ENCODE results near the gene EFNB2.
A peak's percentile ranks its signal among the peaks of the same experiment; 100 is the strongest.

EFNB2 gene

DNA sequence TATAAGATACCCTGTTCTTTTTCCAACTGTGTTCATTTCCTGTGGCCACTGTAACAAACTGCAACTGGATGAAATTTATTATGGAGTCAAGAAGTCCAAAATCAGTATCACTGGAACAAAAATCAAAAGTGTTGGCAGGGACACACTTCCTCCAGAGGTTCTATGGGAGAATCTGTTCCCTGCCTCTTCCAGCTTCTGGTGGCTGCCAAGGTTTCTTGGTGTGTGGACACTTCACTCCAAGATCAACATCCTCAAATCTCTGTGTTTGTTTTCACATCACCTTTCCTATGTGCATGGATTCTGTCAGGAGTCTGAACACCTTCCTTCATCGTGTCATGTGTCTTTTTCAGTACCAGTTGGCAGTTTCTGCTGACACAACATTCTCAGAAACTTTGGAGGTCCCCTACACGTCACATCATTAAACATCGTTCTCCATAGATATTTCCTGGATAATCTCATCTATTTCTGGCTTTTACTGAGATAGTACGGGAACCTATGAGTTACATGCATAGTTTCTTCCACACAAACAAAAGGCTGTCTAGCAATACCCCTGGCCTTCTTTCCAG, 15.2 kb upstream of the EFNB2 start:
- DNase-seq: no peak

DNA sequence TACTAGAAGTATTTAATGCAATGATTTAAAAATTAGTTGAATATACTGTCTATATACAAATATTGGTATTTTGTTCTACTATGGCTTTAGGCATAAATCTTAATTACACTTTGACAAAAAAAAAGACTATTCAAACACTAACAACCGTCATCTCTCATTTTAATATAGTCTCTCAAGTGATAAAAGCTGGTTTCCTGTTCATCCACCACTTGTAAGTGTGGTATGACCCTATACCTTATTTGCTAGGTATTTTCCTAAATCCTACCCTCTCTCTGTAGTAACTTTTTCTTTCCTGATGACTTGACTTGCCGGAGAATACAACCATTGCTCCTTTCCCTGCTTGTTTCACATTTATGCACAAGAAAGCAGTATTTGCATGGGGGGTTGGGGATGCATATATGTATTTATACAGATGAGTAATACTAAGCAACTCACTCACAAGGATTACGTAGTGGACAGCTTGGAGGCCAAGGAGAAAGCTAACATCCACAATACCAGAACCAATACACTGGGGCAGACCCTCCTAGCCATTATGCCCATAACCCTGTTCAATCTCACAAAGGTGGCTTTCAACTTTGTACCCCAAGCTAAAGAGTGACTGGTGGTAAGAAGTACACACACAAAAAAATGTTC, 12.7 kb upstream of the EFNB2 start:
- no peak for DNase-seq

DNA sequence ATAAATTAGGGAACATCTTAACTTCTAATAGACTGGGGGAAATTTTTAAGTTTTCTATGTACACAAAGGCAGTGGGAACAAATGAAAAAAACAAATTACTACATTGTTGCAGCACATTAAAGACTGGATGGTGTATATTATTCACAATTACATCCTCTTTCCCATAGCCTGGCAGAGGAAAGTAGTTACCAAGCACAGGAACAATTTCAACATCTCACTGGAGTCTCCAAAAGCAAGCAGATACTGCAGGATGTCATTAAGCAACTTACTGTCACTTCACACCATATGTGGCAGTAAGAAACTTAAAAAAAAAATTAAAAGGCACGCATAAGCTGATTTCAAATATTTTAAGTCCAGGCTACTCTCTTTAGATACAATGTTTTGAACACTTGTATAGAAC, 6.4 kb upstream of the EFNB2 start:
- peak in 3 of 4 experiments; percentile 25 to 53 (median 51) for DNase-seq

- no peak for DNase-seq
Measured at GRCh38 chr13:106540613-106541012, 5.2 kb upstream of the EFNB2 start.

DNA sequence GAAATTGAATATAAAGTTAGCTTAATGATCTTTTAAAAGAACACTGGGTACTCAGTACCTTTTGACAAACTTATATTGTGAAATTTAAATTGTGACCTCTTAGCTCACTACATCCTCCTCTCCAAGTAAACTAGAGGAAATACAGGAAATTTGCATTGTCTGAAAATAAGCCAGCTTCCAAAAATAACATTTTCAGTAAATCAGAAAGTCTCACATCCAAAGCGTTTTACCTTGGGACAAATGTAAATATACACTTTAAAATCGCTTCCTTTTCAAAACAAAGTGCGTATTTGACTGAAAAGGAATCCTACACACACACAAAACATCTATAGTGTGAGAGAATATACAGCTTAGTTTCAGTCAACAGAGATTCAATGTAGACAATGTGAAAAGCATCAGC, 2.1 kb upstream of the EFNB2 start:
- no peak for DNase-seq

DNA sequence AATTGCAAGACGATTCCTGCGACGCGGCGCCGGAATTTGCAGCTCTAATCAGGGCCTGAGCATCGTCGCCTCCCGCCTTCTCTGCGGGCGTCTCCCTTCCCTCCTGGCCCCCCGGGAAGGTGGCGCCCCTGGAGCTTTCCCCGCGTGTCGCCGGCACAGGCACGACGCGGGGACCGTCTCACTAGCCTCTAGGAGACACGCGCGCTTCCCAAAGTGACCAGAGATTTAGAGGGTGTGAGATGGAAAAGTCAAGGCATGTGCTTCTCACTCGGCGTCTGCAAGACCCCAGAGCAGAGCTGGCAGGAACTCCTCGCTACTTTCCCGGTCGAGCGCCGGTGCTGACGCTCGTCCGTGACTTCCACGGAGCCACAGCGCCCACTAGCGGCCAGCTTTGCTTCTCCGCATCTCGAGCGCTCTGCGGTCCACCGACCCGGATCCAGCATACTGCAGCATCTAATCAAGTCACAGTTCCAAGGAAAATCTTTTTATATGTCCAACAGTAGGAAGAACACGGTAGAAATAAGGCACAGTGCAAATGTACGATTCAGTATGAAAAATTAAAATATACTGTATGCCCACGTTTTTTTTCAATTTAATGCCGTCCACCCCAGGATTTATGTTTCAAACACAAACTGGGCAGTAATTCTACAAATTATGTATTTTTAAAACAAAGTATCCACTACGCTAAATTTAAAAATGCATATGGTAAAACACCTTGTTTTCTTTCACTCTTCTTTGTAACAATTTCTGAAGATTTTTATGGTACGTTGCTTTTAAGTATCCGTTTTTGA, 977 bp upstream of the EFNB2 start:
- DNase-seq: peak; percentile 88 to 97 (median 94)

DNA sequence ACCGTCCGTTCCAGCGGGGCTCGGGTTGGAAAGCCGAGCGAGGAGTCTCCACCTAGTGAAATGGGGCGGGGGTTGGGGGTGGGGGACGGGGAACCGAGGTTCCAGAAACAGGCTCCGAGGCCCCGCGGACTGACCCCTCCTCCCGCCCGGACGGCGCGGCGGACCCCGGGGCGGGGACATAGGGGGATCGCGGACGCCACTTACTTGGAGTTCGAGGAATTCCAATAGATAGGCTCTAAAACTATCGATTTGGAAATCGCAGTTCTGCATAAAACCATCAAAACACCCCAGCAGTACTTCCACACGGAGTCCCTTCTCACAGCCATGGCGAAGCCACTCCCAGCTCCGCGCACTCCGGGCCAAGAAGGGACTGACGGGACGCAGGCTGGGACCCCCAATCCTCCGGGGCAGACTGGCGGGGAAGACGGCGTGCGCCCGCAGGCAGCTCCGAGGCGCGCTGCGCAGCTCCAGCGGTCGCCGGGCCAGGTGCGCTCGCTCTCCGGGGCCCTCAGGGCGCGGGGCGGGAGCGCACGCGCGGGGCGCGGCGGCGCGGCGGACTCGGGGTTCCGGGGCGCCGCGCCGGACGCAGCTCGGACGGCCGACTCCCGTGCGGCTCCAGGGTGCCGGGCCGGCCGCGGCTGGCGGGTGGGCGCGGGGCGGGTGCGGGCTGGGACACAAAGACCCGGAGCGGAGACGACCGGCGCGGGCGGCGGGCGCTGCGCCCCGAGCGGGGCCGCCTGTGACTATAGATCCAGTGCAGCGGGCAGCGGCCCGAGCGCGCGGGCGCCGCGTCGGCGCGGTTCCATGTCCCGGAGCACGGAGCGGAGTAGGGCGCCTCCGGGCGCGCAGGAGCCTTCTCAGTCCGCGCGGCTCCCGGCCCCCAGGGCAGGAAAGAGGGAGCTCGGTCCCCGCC, 567 bp downstream of the EFNB2 start:
- DNase-seq: peak in 3 of 4 experiments; percentile 7 to 27 (median 23)

GRCh38 chr13:106533943-106534638, 1.4 kb downstream of the EFNB2 start:
- DNase-seq: peak in 2 of 4 experiments; percentile 17 to 23

DNA sequence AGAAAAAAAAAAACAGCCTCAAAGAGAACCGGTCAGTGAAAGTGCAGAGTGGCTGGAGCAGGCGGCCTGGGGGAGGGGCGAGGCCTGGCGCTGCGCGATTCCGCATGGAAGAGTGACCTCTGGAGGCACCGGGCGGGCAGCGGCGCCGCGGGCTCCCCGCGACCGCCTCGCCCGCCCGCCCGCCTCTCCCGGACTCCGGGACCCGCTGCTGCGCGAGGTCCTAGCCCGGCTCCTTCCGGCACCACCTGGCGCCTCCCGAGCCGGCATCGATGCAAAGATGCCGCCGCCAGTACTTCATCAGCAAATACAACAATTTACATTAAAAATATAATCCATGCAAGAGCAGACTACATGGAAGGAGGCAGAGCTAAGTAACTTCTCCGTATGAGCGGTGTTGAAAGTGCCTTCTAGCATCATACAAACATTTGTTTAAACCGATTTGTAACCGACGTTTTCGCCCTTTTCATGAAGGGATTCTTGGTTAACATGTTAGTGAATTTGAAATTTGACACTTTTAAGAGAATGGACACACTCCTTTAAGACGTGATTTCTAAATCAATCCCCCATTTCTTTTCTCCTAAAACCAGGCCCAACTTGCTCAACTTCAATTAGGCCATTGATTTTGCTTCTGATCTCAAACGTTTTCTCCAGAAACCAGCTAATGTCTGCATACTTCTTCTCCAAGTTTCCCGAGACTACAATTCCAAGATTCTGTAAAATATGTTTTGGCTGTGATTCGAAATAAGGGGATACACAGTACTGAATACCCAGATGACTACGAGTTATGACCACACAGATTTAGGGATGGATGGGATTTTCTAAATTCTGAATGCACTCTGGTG, 2.1 kb downstream of the EFNB2 start:
- DNase-seq: peak; percentile 65 to 89 (median 76)

- no peak for DNase-seq
Measured at GRCh38 chr13:106532111-106532929, 3.1 kb downstream of the EFNB2 start.

DNA sequence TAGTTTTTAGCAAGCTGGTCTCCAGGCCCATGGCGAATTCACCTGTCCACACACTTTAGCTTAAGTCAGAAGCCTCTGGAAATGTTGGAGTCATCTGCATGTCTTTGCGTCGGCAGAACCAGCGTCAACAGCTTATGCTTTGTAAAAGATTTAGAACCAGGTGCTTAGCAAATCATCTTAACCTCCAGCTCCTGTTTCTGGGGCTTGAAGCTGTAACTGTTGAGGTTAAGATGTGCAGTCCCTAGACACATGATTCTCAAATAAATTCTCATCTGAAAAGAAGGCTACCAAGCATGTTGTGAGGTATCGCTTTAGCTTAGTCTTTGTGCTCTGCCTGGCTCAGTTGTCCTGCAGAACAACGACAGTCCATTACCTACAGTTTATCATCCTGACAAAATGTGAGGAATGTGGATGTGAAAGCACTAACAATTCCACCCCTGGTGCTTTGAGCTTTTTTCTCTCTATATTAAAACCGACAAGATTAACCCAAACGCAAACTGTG, 4.4 kb downstream of the EFNB2 start:
- no peak for DNase-seq

- DNase-seq: no peak
Measured at GRCh38 chr13:106530171-106530851, 5.2 kb downstream of the EFNB2 start.

- DNase-seq: no peak
Measured at GRCh38 chr13:106529415-106530170, 5.9 kb downstream of the EFNB2 start.

- no peak for DNase-seq
Measured at GRCh38 chr13:106528718-106529414, 6.6 kb downstream of the EFNB2 start.

DNA sequence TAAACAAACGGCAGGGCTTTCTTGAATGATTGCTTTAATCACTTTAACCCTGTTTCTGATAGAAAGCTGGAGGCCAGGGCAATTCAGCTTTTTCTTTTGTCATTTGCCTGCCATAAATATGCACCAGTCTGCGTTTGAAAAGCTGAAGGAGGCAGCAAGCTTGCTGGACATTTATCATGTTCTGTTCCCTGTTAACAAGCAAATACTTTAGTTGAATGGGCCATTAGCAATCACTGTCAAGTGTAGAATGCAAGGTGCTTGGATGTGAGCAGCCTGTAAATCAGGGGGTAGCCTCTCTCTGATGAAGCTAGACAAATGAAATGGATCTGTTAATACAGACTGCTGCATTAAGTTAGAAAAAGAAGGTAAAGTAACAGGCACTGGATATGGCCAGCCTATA, 7.6 kb downstream of the EFNB2 start:
- DNase-seq: no peak

GRCh38 chr13:106527445-106527801, 8.0 kb downstream of the EFNB2 start:
- no peak for DNase-seq

GRCh38 chr13:106526738-106527444, 8.6 kb downstream of the EFNB2 start:
- DNase-seq: no peak

Data from suppressor macrophage (primary cell).